Measurements from ENCODE around the gene VEGFB. TPM values are rescaled to one million over a fixed set of nuclear protein-coding genes. Genes with fewer than 3 reads are reported as not detected.
A peak's percentile ranks its signal among the peaks of the same experiment; 100 is the strongest.

The VEGFB gene
- polyA plus RNA-seq, 3 donors = 0.40 to 5.6 TPM; not detected in 1

GRCh38 chr11:64261556-64262080, 27.2 kb downstream of the VEGFB start:
- Histone ChIP-seq H4K20me1 (ENCODE audit: insufficient read depth, low read length) (peaks cover 7% of the 10 kb centered on the region), H2AFZ (ENCODE audit: insufficient read depth, low read depth, low read length, poor library complexity, severe bottlenecking) (no peak overlapping the region), H3K4me1 (ENCODE audit: control insufficient read depth in 1 of 2, insufficient read depth in 2 of 2, low read length in 2 of 2) (no peaks in the 10 kb centered on the region), H3K9ac (ENCODE audit: insufficient read depth, low read length, poor library complexity, severe bottlenecking) (no peak overlapping the region), H3K4me2 (replicated peaks; ENCODE audit: extremely low read depth, low read length, poor library complexity, severe bottlenecking) (no peak overlapping the region), H3K79me2 (ENCODE audit: insufficient read depth, low read length) (no peaks in the 10 kb centered on the region), H3K27ac (ENCODE audit: low read depth in 1 of 2, low read length in 2 of 2) (no peak overlapping the region), H3K27me3 (ENCODE audit: control insufficient read depth in 2 of 2, insufficient read depth in 2 of 2, low read length in 2 of 2) (no peaks in the 10 kb centered on the region), H3K36me3 (replicated peaks in 1 of 2; ENCODE audit: control insufficient read depth in 1 of 2, insufficient read depth in 2 of 2, low read length in 2 of 2) (peaks cover 90 to 95% of the 10 kb centered on the region in 2 donors), H3K9me3 (replicated peaks in 1 of 2; ENCODE audit: control insufficient read depth in 1 of 2, insufficient read depth in 1 of 2, low read length in 2 of 2) (no peaks in the 10 kb centered on the region), H3K4me3 (replicated peaks in 1 of 3; ENCODE audit: low read depth in 2 of 3, low read length in 3 of 3) (no peak overlapping the region)
- Mint-ChIP-seq H3K4me3 (no peak overlapping the region), H3K9me3 (peaks cover 0 to 4% (median 0%) of the 10 kb centered on the region in 7 donors), H3K27ac (peak overlapping the region in 2 of 7 donors; percentile 13 to 59), H3K27me3 (ENCODE audit: low read depth in 3 of 3) (no peaks in the 10 kb centered on the region), H3K4me1 (no peaks in the 10 kb centered on the region), H3K36me3 (peaks cover 66 to 89% of the 10 kb centered on the region in 2 donors)
- TF ChIP-seq CTCF (IDR thresholded peaks at IDR 0.05) = no peak
- DNase-seq = no peak
- WGBS (ENCODE audit: insufficient coverage) = 97% methylated on average over 18 of the region's 18 CpGs
- intact Hi-C loops (cut with micrococcal nuclease) = no loop called here

DNA sequence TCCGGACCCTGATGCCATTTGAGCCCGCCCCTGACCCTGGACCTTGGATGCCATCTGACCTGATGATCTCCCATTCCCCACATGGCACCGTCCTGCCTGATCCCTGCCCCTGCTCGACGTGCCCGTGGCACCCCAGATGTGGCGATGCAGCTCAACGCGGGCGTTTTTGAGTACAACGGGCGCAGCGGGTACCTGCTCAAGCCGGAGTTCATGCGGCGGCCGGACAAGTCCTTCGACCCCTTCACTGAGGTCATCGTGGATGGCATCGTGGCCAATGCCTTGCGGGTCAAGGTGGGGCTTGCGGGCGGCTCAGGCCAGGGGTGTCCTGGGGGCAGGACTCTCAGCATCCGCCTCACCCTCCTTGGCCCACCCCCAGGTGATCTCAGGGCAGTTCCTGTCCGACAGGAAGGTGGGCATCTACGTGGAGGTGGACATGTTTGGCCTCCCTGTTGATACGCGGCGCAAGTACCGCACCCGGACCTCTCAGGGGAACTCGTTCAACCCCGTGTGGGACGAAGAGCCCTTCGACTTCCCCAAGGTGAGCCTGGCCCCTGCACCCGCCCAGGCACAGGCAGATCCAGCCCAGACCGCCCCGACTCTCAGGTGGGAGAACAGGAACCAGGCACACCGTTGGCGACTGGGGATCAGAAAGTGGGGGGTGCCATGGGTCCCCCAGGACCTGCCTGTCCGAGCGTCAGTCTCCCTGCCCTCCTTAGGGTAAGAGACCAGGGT, 28.1 kb downstream of the VEGFB start:
- Histone ChIP-seq H3K27me3 (ENCODE audit: control insufficient read depth in 2 of 2, insufficient read depth in 2 of 2, low read length in 2 of 2) (no peaks in the 10 kb centered on the region), H3K9ac (ENCODE audit: insufficient read depth, low read length, poor library complexity, severe bottlenecking) (no peak overlapping the region), H3K36me3 (replicated peaks in 1 of 2; ENCODE audit: control insufficient read depth in 1 of 2, insufficient read depth in 2 of 2, low read length in 2 of 2) (peaks cover 87 to 88% of the 10 kb centered on the region in 2 donors), H3K27ac (ENCODE audit: low read depth in 1 of 2, low read length in 2 of 2) (no peak overlapping the region), H3K9me3 (replicated peaks in 1 of 2; ENCODE audit: control insufficient read depth in 1 of 2, insufficient read depth in 1 of 2, low read length in 2 of 2) (no peaks in the 10 kb centered on the region), H3K79me2 (ENCODE audit: insufficient read depth, low read length) (no peaks in the 10 kb centered on the region), H3K4me3 (replicated peaks in 1 of 3; ENCODE audit: low read depth in 2 of 3, low read length in 3 of 3) (no peak overlapping the region), H3K4me2 (replicated peaks; ENCODE audit: extremely low read depth, low read length, poor library complexity, severe bottlenecking) (no peak overlapping the region), H2AFZ (ENCODE audit: insufficient read depth, low read depth, low read length, poor library complexity, severe bottlenecking) (no peak overlapping the region), H3K4me1 (ENCODE audit: control insufficient read depth in 1 of 2, insufficient read depth in 2 of 2, low read length in 2 of 2) (peaks cover 4 to 5% of the 10 kb centered on the region in 2 donors), H4K20me1 (ENCODE audit: insufficient read depth, low read length) (peaks cover 7% of the 10 kb centered on the region)
- peaks cover 65 to 87% of the 10 kb centered on the region in 2 donors for H3K36me3 Mint-ChIP-seq
- 97% methylated on average over 40 of the region's 42 CpGs for WGBS (ENCODE audit: insufficient coverage)
- H3K27ac Mint-ChIP-seq = peak overlapping the region in 1 of 7 donors; percentile 17
- H3K9me3 Mint-ChIP-seq = peaks cover 0 to 4% (median 0%) of the 10 kb centered on the region in 7 donors
- no peak overlapping the region for H3K4me3 Mint-ChIP-seq
- H3K27me3 Mint-ChIP-seq (ENCODE audit: low read depth in 3 of 3) = no peaks in the 10 kb centered on the region
- intact Hi-C loops (cut with micrococcal nuclease) = no loop called here
- peaks cover 2% of the 10 kb centered on the region for H3K4me1 Mint-ChIP-seq
- no peak for TF ChIP-seq CTCF (IDR thresholded peaks at IDR 0.05)
- DNase-seq = no peak

All from CD14-positive monocyte (primary cell).